Activated naive CD4-positive, alpha-beta T cell treated with anti-CD3 and anti-CD28 coated beads, Interleukin-2, amount 50 U/mL, for 72 hours (primary cell): ENCODE results near the gene PAX9. TPM values are rescaled to one million over a fixed set of nuclear protein-coding genes. Genes with fewer than 3 reads are reported as not detected.
A peak's percentile ranks its signal among the peaks of the same experiment; 100 is the strongest.

Source experiments
- ATAC-seq, 2 donors: fragments of 150-1000 bp; cut with Tn5 transposase; 2 replicates each; pipeline ENCODE4 v1.10.0; 2021; ENCODE audit warnings: mild to moderate bottlenecking in 2 of 2, moderate library complexity in 2 of 2
- DNase-seq, 2 donors: peaks; one replicate each; pipeline ENCODE4 v3.0.0; 2021 to 2022; ENCODE audit warnings: low spot score in 2 of 2
- H3K27ac Mint-ChIP-seq, 2 donors: one replicate each; pipeline ENCODE4 v1.8.0; 2022; ENCODE audit warnings: mild to moderate bottlenecking in 2 of 2, mixed read lengths in 2 of 2
- H3K36me3 Mint-ChIP-seq, 2 donors: one replicate each; pipeline ENCODE4 v1.8.0; 2022; ENCODE audit warnings: mixed read lengths in 2 of 2
- H3K9me3 Mint-ChIP-seq, 2 donors: one replicate each; pipeline ENCODE4 v1.8.0; 2022; ENCODE audit warnings: mixed read lengths in 2 of 2
- total RNA-seq, 2 donors: library from RNA; stranded (reverse); gene quantifications; one replicate each; pipeline ENCODE4 v1.2.3, GENCODE V29; 2022

The PAX9 gene
- total RNA-seq, 2 donors from 2014 or later, result not detected

- H3K27ac Mint-ChIP-seq, result no peak overlapping the region
These were observed 7.5 kb upstream of the PAX9 start for GRCh38 chr14:36653962-36654793.

GRCh38 chr14:36654794-36655381 is 6.8 kb upstream of the PAX9 start:
- H3K36me3 Mint-ChIP-seq, result peaks cover 16 to 33% of the 10 kb centered on the region in 2 donors
- DNase-seq (no peak), ATAC-seq (no peak)
- H3K9me3 Mint-ChIP-seq, result peaks cover 0 to 7% of the 10 kb centered on the region in 2 donors
- H3K27ac Mint-ChIP-seq, result no peak overlapping the region

More at GRCh38 chr14:36653962-36654793, 7.5 kb upstream of the PAX9 start:
- ATAC-seq (no peak), DNase-seq (no peak)
- H3K9me3 Mint-ChIP-seq, result peaks cover 0 to 7% of the 10 kb centered on the region in 2 donors
- H3K36me3 Mint-ChIP-seq, result peaks cover 13 to 29% of the 10 kb centered on the region in 2 donors

- DNase-seq (no peak), ATAC-seq (no peak)
- H3K9me3 Mint-ChIP-seq, result peaks cover 1 to 7% of the 10 kb centered on the region in 2 donors
- H3K27ac Mint-ChIP-seq, result peak overlapping the region in 1 of 2 donors; percentile 91
- H3K36me3 Mint-ChIP-seq, result peaks cover 16 to 36% of the 10 kb centered on the region in 2 donors
These were observed 6.1 kb upstream of the PAX9 start for GRCh38 chr14:36655571-36655962.

GRCh38 chr14:36655963-36656686 is 5.5 kb upstream of the PAX9 start:
- peaks cover 3 to 7% of the 10 kb centered on the region in 2 donors for H3K9me3 Mint-ChIP-seq
- H3K27ac Mint-ChIP-seq, result peak overlapping the region in 1 of 2 donors; percentile 91
- peaks cover 18 to 42% of the 10 kb centered on the region in 2 donors for H3K36me3 Mint-ChIP-seq
- DNase-seq, result peak in 1 of 2 donors; percentile 60
- peak in 1 of 2 donors; percentile 24 for ATAC-seq

- Mint-ChIP-seq H3K36me3 (peaks cover 23 to 48% of the 10 kb centered on the region in 2 donors), H3K27ac (no peak overlapping the region), H3K9me3 (peaks cover 7% of the 10 kb centered on the region in 2 donors)
- ATAC-seq (no peak), DNase-seq (peak in 1 of 2 donors; percentile 4)
These were observed 4.8 kb upstream of the PAX9 start for GRCh38 chr14:36656687-36657398.

- Mint-ChIP-seq H3K27ac (no peak overlapping the region), H3K36me3 (peaks cover 29 to 55% of the 10 kb centered on the region in 2 donors), H3K9me3 (peaks cover 7% of the 10 kb centered on the region in 2 donors)
- ATAC-seq (no peak), DNase-seq (peak in 1 of 2 donors; percentile 20)
These were observed 4.1 kb upstream of the PAX9 start for GRCh38 chr14:36657399-36658122.

GRCh38 chr14:36658123-36659009 is 3.3 kb upstream of the PAX9 start:
- peak in 1 of 2 donors; percentile 4 for DNase-seq
- peak overlapping the region in 1 of 2 donors; percentile 60 for H3K27ac Mint-ChIP-seq
- H3K9me3 Mint-ChIP-seq, result peaks cover 7% of the 10 kb centered on the region in 2 donors
- H3K36me3 Mint-ChIP-seq, result peaks cover 33 to 63% of the 10 kb centered on the region in 2 donors
- no peak for ATAC-seq

GRCh38 chr14:36659010-36659821 is 2.4 kb upstream of the PAX9 start:
- peaks cover 41 to 65% of the 10 kb centered on the region in 2 donors for H3K36me3 Mint-ChIP-seq
- DNase-seq (peak in 1 of 2 donors; percentile 3), ATAC-seq (no peak)
- H3K27ac Mint-ChIP-seq, result peak overlapping the region in 1 of 2 donors; percentile 15
- H3K9me3 Mint-ChIP-seq, result peaks cover 7% of the 10 kb centered on the region in 2 donors

- Mint-ChIP-seq H3K9me3 (peaks cover 7% of the 10 kb centered on the region in 2 donors), H3K27ac (no peak overlapping the region), H3K36me3 (peaks cover 40 to 64% of the 10 kb centered on the region in 2 donors)
- no peak for DNase-seq
- ATAC-seq, result no peak
These were observed 1.6 kb upstream of the PAX9 start for GRCh38 chr14:36659822-36660735.

- peaks cover 0 to 7% of the 10 kb centered on the region in 2 donors for H3K9me3 Mint-ChIP-seq
- ATAC-seq (peak in 1 of 2 donors; percentile 5), DNase-seq (no peak)
- no peak overlapping the region for H3K27ac Mint-ChIP-seq
- peaks cover 32 to 56% of the 10 kb centered on the region in 2 donors for H3K36me3 Mint-ChIP-seq
These were observed 739 bp upstream of the PAX9 start for GRCh38 chr14:36660736-36661505.

GRCh38 chr14:36662258-36662542 is 540 bp downstream of the PAX9 start:
- Mint-ChIP-seq H3K36me3 (peaks cover 32 to 48% of the 10 kb centered on the region in 2 donors), H3K27ac (no peak overlapping the region)
- ATAC-seq, result no peak

GRCh38 chr14:36662543-36663403 is 1.1 kb downstream of the PAX9 start:
- peaks cover 3 to 7% of the 10 kb centered on the region in 2 donors for H3K9me3 Mint-ChIP-seq
- H3K27ac Mint-ChIP-seq, result peak overlapping the region in 1 of 2 donors; percentile 22
- H3K36me3 Mint-ChIP-seq, result peaks cover 38 to 53% of the 10 kb centered on the region in 2 donors
- DNase-seq (peak in 1 of 2 donors; percentile 8), ATAC-seq (no peak)

More at GRCh38 chr14:36662258-36662542, 540 bp downstream of the PAX9 start:
- H3K9me3 Mint-ChIP-seq, result peaks cover 0 to 7% of the 10 kb centered on the region in 2 donors
- no peak for DNase-seq
